ENCODE data around the gene LRIG2.

DNA sequence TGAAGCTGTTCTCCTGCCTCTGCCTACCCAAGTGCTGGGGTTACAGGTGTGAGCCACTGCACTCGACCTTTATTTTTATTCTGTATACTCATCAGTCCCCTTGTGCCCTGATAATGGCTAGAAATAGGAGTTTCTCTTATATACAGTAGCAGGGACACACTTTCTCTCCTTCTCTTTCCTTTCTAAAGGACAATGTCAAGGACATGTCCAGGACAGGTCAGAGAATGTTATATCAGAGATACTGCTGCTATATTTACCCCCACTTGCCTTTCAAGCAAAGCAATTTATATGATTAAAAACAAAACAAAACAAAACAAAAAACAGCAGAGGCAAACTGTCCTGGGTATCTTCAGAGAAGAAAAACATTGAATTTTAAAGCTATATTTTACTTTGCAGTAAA, 43.2 kb upstream of the LRIG2 start:
- TF ChIP-seq, protein P1, sequence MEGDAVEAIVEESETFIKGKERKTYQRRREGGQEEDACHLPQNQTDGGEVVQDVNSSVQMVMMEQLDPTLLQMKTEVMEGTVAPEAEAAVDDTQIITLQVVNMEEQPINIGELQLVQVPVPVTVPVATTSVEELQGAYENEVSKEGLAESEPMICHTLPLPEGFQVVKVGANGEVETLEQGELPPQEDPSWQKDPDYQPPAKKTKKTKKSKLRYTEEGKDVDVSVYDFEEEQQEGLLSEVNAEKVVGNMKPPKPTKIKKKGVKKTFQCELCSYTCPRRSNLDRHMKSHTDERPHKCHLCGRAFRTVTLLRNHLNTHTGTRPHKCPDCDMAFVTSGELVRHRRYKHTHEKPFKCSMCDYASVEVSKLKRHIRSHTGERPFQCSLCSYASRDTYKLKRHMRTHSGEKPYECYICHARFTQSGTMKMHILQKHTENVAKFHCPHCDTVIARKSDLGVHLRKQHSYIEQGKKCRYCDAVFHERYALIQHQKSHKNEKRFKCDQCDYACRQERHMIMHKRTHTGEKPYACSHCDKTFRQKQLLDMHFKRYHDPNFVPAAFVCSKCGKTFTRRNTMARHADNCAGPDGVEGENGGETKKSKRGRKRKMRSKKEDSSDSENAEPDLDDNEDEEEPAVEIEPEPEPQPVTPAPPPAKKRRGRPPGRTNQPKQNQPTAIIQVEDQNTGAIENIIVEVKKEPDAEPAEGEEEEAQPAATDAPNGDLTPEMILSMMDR (IDR thresholded peaks at IDR 0.05 in 8 of 11, conservative IDR thresholded peaks at IDR 0.05 in 3 of 11): no peak
- no peak for TF ChIP-seq POLR2AphosphoS5 (IDR thresholded peaks at IDR 0.05)
